Fibroblast of lung (primary cell): Measurements from ENCODE around the gene FAM114A1.

Experiments
- EZH2 ChIP-seq: IDR thresholded peaks from 2 replicates; pipeline ENCODE4 v1.5.1; 2012; ENCODE audit warnings: low read length, control low read depth, mild to moderate bottlenecking; ENCODE audit errors: missing control alignments
- TF ChIP-seq, protein P1 (sequence below), 2 donors: IDR thresholded peaks in 1 of 2; conservative IDR thresholded peaks in 1 of 2; 1 replicate in 1 of 2; 2 replicates in 1 of 2; pipeline ENCODE4 v1.5.1; 2011 to 2012; ENCODE audit warnings: low read length in 2 of 2, control low read depth in 1 of 2, inconsistent platforms in 1 of 2, low read depth in 1 of 2, mild to moderate bottlenecking in 1 of 2

DNA sequence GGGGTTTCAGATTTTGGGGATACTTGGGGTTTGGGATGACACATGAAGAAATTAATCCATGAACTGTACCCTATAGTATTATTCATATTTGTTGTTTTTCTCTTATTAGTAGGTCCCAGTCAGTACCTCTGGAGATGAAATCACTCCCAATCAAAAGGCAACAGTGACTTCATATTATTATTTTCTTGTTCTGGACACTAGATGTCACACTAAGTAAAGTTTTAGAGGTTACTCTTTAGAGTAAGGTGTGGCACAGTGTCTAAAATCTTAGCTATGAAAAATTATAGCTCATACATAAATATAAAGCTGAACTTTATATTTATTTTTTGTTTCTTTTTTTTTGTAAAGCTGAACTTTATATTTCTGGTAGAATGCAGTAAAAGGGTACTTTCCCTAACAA lies 35.1 kb downstream of the FAM114A1 start:
- TF ChIP-seq, protein P1, sequence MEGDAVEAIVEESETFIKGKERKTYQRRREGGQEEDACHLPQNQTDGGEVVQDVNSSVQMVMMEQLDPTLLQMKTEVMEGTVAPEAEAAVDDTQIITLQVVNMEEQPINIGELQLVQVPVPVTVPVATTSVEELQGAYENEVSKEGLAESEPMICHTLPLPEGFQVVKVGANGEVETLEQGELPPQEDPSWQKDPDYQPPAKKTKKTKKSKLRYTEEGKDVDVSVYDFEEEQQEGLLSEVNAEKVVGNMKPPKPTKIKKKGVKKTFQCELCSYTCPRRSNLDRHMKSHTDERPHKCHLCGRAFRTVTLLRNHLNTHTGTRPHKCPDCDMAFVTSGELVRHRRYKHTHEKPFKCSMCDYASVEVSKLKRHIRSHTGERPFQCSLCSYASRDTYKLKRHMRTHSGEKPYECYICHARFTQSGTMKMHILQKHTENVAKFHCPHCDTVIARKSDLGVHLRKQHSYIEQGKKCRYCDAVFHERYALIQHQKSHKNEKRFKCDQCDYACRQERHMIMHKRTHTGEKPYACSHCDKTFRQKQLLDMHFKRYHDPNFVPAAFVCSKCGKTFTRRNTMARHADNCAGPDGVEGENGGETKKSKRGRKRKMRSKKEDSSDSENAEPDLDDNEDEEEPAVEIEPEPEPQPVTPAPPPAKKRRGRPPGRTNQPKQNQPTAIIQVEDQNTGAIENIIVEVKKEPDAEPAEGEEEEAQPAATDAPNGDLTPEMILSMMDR (conservative IDR thresholded peaks at IDR 0.05 in 1 of 2, IDR thresholded peaks at IDR 0.05 in 1 of 2; ENCODE audit: low read depth in 1 of 2, low read length in 2 of 2): no peak
- no peak for TF ChIP-seq EZH2
